GM21360 (cell line): ENCODE measurements around the gene COL13A1.

Experiments used
- ATAC-seq: cut with Tn5 transposase; IDR thresholded peaks from one replicate; pipeline ENCODE4 v1.9.1; 2021; ENCODE audit warnings: mild to moderate bottlenecking, moderate library complexity; ENCODE audit not compliant: unreplicated experiment

COL13A1 gene

GRCh38 chr10:70000262-70000661 lies 198.6 kb downstream of the COL13A1 start:
- no peak for ATAC-seq

- ATAC-seq: no peak
Measured at GRCh38 chr10:70007116-70007820, 205.6 kb downstream of the COL13A1 start.
